Mammary epithelial cell (primary cell): Measurements from ENCODE around the gene FMN1.

Source experiments
- CTCF ChIP-seq, 2 donors: IDR thresholded peaks in 1 of 2; conservative IDR thresholded peaks in 1 of 2; 2 replicates each; pipeline ENCODE4 v1.5.1; 2011 to 2012; ENCODE audit warnings: inconsistent platforms in 2 of 2, low read length in 2 of 2, mild to moderate bottlenecking in 2 of 2, control low read depth in 1 of 2, low read depth in 1 of 2; ENCODE audit not compliant: insufficient read depth in 1 of 2; ENCODE audit errors: extremely low read depth in 1 of 2
- EZH2 ChIP-seq: IDR thresholded peaks from 2 replicates; pipeline ENCODE4 v1.6.1; 2012; ENCODE audit warnings: low read length, inconsistent platforms, borderline replicate concordance

GRCh38 chr15:32838338-32838737 lies 356.2 kb downstream of the FMN1 start:
- TF ChIP-seq CTCF (conservative IDR thresholded peaks at IDR 0.05 in 1 of 2, IDR thresholded peaks at IDR 0.05 in 1 of 2; ENCODE audit: extremely low read depth in 1 of 2, insufficient read depth in 1 of 2, low read depth in 1 of 2, low read length in 2 of 2) (no peak), EZH2 (no peak)
